ENCODE results near the gene TK1. TPM values are rescaled to one million over a fixed set of nuclear protein-coding genes. Genes with fewer than 3 reads are reported as not detected.
"Not testable (repeated sequence)": the region's sequence is repeated elsewhere in the genome, so short reads cannot be mapped to it uniquely, and the experiment has no call there.

TK1 gene
- total RNA-seq, 2 experiments from 2014 or later = 165 to 173 TPM

- Mint-ChIP-seq H3K4me1 (ENCODE audit: low read depth) (peaks cover 57% of the 10 kb centered on the region), H3K36me3 (ENCODE audit: low read depth) (peaks cover 11% of the 10 kb centered on the region), H3K27me3 (ENCODE audit: low read depth) (no peaks in the 10 kb centered on the region), H3K27ac (peak overlapping the region; percentile 46), H3K4me3 (no peak overlapping the region), H3K9me3 (no peaks in the 10 kb centered on the region)
- CTCF ChIA-PET = no interaction called here
- DNase-seq = no peak
- intact Hi-C loops (cut with micrococcal nuclease) = loop anchor here (2.0 kb wide), 1 partner anchor 27 kb away; the partner anchor contains the start of gene SYNGR2
These were observed 45.3 kb downstream of the TK1 start for GRCh38 chr17:78141437-78142118.

- H3K27ac Mint-ChIP-seq = peak overlapping the region; percentile 28
- H3K27me3 Mint-ChIP-seq (ENCODE audit: low read depth) = no peaks in the 10 kb centered on the region
- peak; percentile 96 for DNase-seq
- CTCF ChIA-PET = interaction anchor here (0.6 to 7.9 kb wide), 6 partner anchors 13 to 120 kb away, joined by 3 to 100 read pairs (median 4); no protein-coding TSS in a partner anchor
- intact Hi-C loops (cut with micrococcal nuclease) = loop anchor here (1.0 to 2.0 kb wide), 3 partner anchors 28 to 47 kb away; partner anchors contain the start of genes AFMID, SYNGR2 and TK1
- peaks cover 63% of the 10 kb centered on the region for H3K4me1 Mint-ChIP-seq (ENCODE audit: low read depth)
- H3K4me3 Mint-ChIP-seq = peak overlapping the region; percentile 40
- peaks cover 22% of the 10 kb centered on the region for H3K36me3 Mint-ChIP-seq (ENCODE audit: low read depth)
- H3K9me3 Mint-ChIP-seq = no peaks in the 10 kb centered on the region
These were observed 46.4 kb downstream of the TK1 start for GRCh38 chr17:78140169-78141051.

GRCh38 chr17:78139861-78140168 is 47.0 kb downstream of the TK1 start:
- CTCF ChIA-PET = interaction anchor here (0.8 to 7.9 kb wide), 6 partner anchors 12 to 112 kb away, joined by 3 to 100 read pairs (median 4); partner anchors contain the start of genes AFMID and TK1
- intact Hi-C loops (cut with micrococcal nuclease) = loop anchor here (1.0 to 10.0 kb wide), 4 partner anchors 29 to 635 kb away; partner anchors contain the start of genes AFMID, SYNGR2 and TK1
- Mint-ChIP-seq H3K27ac (peak overlapping the region; percentile 28), H3K4me1 (ENCODE audit: low read depth) (peaks cover 65% of the 10 kb centered on the region), H3K36me3 (ENCODE audit: low read depth) (peaks cover 26% of the 10 kb centered on the region)
- not testable (repeated sequence) for H3K9me3 Mint-ChIP-seq; DNase-seq; H3K4me3 Mint-ChIP-seq; H3K27me3 Mint-ChIP-seq (ENCODE audit: low read depth)

DNA sequence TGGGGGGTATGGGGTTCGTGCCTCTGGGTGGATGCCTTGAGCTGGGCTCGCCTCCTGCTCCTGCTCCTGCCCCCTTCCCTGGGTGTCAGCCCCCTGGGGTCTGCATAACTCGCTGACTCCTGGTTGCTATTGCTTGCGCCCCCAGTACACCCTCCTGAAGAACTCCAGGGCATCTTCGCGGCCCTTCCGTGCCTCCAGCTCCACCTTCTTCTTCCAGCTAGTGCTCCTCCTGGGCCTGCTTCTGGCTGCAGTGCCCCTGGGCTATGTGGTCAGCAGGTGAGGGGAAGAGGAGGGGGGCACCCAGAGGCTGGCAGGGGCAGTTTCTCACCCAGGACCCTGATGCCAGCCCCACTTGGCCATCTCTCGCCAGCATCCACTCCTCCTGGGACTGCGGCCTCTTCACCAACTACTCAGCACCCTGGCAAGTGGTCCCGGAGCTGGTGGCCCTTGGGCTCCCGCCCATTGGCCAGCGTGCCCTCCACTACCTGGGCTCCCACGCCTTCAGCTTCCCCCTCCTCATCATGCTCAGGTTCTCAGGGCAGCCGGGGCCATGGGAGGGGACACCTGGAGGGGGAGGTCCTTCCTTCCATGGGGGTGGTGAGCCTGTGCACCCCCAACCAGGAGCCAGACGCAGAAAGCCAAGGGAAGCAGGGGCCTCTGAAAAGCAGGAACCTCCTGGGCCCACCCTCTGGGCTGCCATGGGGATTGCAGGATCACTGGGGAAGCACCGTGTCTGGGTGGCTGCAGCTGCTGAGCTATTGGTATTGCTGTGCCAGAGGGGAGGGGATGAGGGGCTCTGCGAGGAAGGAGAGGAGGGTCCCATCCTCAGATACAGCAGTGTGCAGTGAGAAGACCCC is 48.4 kb downstream of the TK1 start:
- Mint-ChIP-seq H3K4me3 (no peak overlapping the region), H3K36me3 (ENCODE audit: low read depth) (peaks cover 38% of the 10 kb centered on the region), H3K4me1 (ENCODE audit: low read depth) (peaks cover 70% of the 10 kb centered on the region), H3K27me3 (ENCODE audit: low read depth) (no peaks in the 10 kb centered on the region), H3K27ac (no peak overlapping the region), H3K9me3 (no peaks in the 10 kb centered on the region)
- no peak for DNase-seq
- CTCF ChIA-PET = interaction anchor here (0.6 to 7.9 kb wide), 15 partner anchors 10 to 112 kb away, joined by 3 to 100 read pairs (median 3); partner anchors contain the start of genes AFMID and TK1
- intact Hi-C loops (cut with micrococcal nuclease) = loop anchor here (10.0 kb wide), 1 partner anchor 636 kb away; no protein-coding TSS in a partner anchor

GRCh38 chr17:78137392-78138203 is 49.3 kb downstream of the TK1 start:
- peaks cover 47% of the 10 kb centered on the region for H3K36me3 Mint-ChIP-seq (ENCODE audit: low read depth)
- peak; percentile 73 for DNase-seq
- intact Hi-C loops (cut with micrococcal nuclease) = loop anchor here (10.0 kb wide), 1 partner anchor 637 kb away; no protein-coding TSS in a partner anchor
- CTCF ChIA-PET = interaction anchor here (0.6 to 7.9 kb wide), 13 partner anchors 10 to 113 kb away, joined by 3 to 100 read pairs (median 4); no protein-coding TSS in a partner anchor
- peaks cover 72% of the 10 kb centered on the region for H3K4me1 Mint-ChIP-seq (ENCODE audit: low read depth)
- no peaks in the 10 kb centered on the region for H3K9me3 Mint-ChIP-seq
- no peak overlapping the region for H3K4me3 Mint-ChIP-seq
- H3K27me3 Mint-ChIP-seq (ENCODE audit: low read depth) = no peaks in the 10 kb centered on the region
- no peak overlapping the region for H3K27ac Mint-ChIP-seq

GRCh38 chr17:78135858-78136500 is 50.9 kb downstream of the TK1 start:
- no peaks in the 10 kb centered on the region for H3K9me3 Mint-ChIP-seq
- no peak overlapping the region for H3K4me3 Mint-ChIP-seq
- peaks cover 61% of the 10 kb centered on the region for H3K4me1 Mint-ChIP-seq (ENCODE audit: low read depth)
- CTCF ChIA-PET = interaction anchor here (0.7 to 7.9 kb wide), 10 partner anchors 8 to 51 kb away, joined by 3 to 100 read pairs (median 7); no protein-coding TSS in a partner anchor
- no peaks in the 10 kb centered on the region for H3K27me3 Mint-ChIP-seq (ENCODE audit: low read depth)
- H3K36me3 Mint-ChIP-seq (ENCODE audit: low read depth) = peaks cover 48% of the 10 kb centered on the region
- intact Hi-C loops (cut with micrococcal nuclease) = loop anchor here (2.0 to 10.0 kb wide), 2 partner anchors 41 to 639 kb away; no protein-coding TSS in a partner anchor
- no peak overlapping the region for H3K27ac Mint-ChIP-seq
- DNase-seq = no peak

GRCh38 chr17:78134899-78135385 is 51.9 kb downstream of the TK1 start:
- H3K9me3 Mint-ChIP-seq = no peaks in the 10 kb centered on the region
- intact Hi-C loops (cut with micrococcal nuclease) = loop anchor here (1.0 to 10.0 kb wide), 7 partner anchors 18 to 640 kb away; no protein-coding TSS in a partner anchor
- peaks cover 50% of the 10 kb centered on the region for H3K36me3 Mint-ChIP-seq (ENCODE audit: low read depth)
- H3K4me1 Mint-ChIP-seq (ENCODE audit: low read depth) = peaks cover 60% of the 10 kb centered on the region
- H3K4me3 Mint-ChIP-seq = no peak overlapping the region
- no peak overlapping the region for H3K27ac Mint-ChIP-seq
- CTCF ChIA-PET = interaction anchor here (0.8 to 7.9 kb wide), 10 partner anchors 9 to 50 kb away, joined by 3 to 100 read pairs (median 5); no protein-coding TSS in a partner anchor
- no peaks in the 10 kb centered on the region for H3K27me3 Mint-ChIP-seq (ENCODE audit: low read depth)
- DNase-seq = peak; percentile 5

GRCh38 chr17:78133971-78134898 is 52.6 kb downstream of the TK1 start:
- Mint-ChIP-seq H3K27ac (peak overlapping the region; percentile 7), H3K36me3 (ENCODE audit: low read depth) (peaks cover 49% of the 10 kb centered on the region), H3K4me1 (ENCODE audit: low read depth) (peaks cover 62% of the 10 kb centered on the region), H3K9me3 (no peaks in the 10 kb centered on the region), H3K4me3 (peak overlapping the region; percentile 60), H3K27me3 (ENCODE audit: low read depth) (no peaks in the 10 kb centered on the region)
- peak; percentile 90 for DNase-seq
- intact Hi-C loops (cut with micrococcal nuclease) = loop anchor here (1.0 to 10.0 kb wide), 7 partner anchors 17 to 641 kb away; no protein-coding TSS in a partner anchor
- CTCF ChIA-PET = interaction anchor here (0.6 to 7.9 kb wide), 10 partner anchors 10 to 120 kb away, joined by 3 to 100 read pairs (median 4); no protein-coding TSS in a partner anchor

GRCh38 chr17:78133179-78133951 is 53.5 kb downstream of the TK1 start:
- H3K36me3 Mint-ChIP-seq (ENCODE audit: low read depth) = peaks cover 47% of the 10 kb centered on the region
- DNase-seq = peak; percentile 29
- no peaks in the 10 kb centered on the region for H3K27me3 Mint-ChIP-seq (ENCODE audit: low read depth)
- intact Hi-C loops (cut with micrococcal nuclease) = loop anchor here (5.0 to 10.0 kb wide), 2 partner anchors 291 to 641 kb away; no protein-coding TSS in a partner anchor
- H3K27ac Mint-ChIP-seq = no peak overlapping the region
- peak overlapping the region; percentile 60 for H3K4me3 Mint-ChIP-seq
- H3K9me3 Mint-ChIP-seq = no peaks in the 10 kb centered on the region
- CTCF ChIA-PET = interaction anchor here (0.6 to 7.9 kb wide), 8 partner anchors 9 to 121 kb away, joined by 3 to 100 read pairs (median 4); no protein-coding TSS in a partner anchor
- peaks cover 62% of the 10 kb centered on the region for H3K4me1 Mint-ChIP-seq (ENCODE audit: low read depth)

Measured in activated naive CD4-positive, alpha-beta T cell treated with anti-CD3 and anti-CD28 coated beads for 36 hours (primary cell).